K562 (cell line): ENCODE measurements around the gene MCL1. TPM values are rescaled to one million over a fixed set of nuclear protein-coding genes. Genes with fewer than 3 reads are reported as not detected.
A peak's percentile ranks its signal among the peaks of the same experiment; 100 is the strongest.

Experiments used
- BRD4 ChIP-seq: fragments of 200-600 bp; sonication (generic); IDR thresholded peaks from 2 replicates; pipeline ENCODE4 v1.6.1; 2017; ENCODE audit warnings: inconsistent platforms
- CREBBP ChIP-seq: IDR thresholded peaks from one replicate; pipeline ENCODE4 v1.6.1; 2012; ENCODE audit warnings: low read depth, mild to moderate bottlenecking, control low read depth, inconsistent platforms, low read length
- RAD21 ChIP-seq, 2 experiments: fragments of 250-450 bp in 1 of 2; fragments of 450-650 bp in 1 of 2; sonication (Bioruptor Pico) in 1 of 2; formaldehyde crosslinking in 1 of 2; IDR thresholded peaks in 1 of 2; conservative IDR thresholded peaks in 1 of 2; 2 replicates each; pipeline versions ENCODE4 v1.4.0 to v1.8.0; 2020 to 2022; ENCODE audit warnings: mild to moderate bottlenecking in 2 of 2, moderate library complexity in 1 of 2
- ZNF184 ChIP-seq: sonication (generic); formaldehyde crosslinking; IDR thresholded peaks from 2 replicates; pipeline ENCODE4 v1.5.0; 2020; ENCODE audit warnings: missing genetic modification reagents
- ZNF584 ChIP-seq: fragments of 200-800 bp; sonication (Bioruptor generic); IDR thresholded peaks from 2 replicates; pipeline ENCODE4 v1.6.1; 2016; ENCODE audit warnings: low read depth, mild to moderate bottlenecking, missing genetic modification characterization, missing compliant biosample characterization
- ZNF589 ChIP-seq: fragments of 200-800 bp; sonication (Bioruptor generic); IDR thresholded peaks from 2 replicates; pipeline ENCODE4 v1.6.1; 2016; ENCODE audit warnings: low read depth, missing genetic modification characterization, missing compliant biosample characterization
- ZSCAN29 ChIP-seq: fragments of 450-650 bp; IDR thresholded peaks from 2 replicates; pipeline ENCODE4 v1.6.1; 2017
- polyA plus RNA-seq, 8 experiments: library from polyadenylated mRNA; depleted of rRNA in 4 of 8; stranded (reverse) in 5 of 8; unstranded in 3 of 8; fragments of >200 nt; fragmentation: Nextera tagmentation in 2 of 8; fragmentation: Illumina TruSeq in 1 of 8; extraction: Ambion mirVana in 2 of 8; extraction: Trizol in 1 of 8; gene quantifications; 2 replicates each; pipeline versions ENCODE4 v1.2.1 to v1.2.3, GENCODE V29; 2011 to 2014; ENCODE audit warnings: inconsistent platforms in 1 of 8, missing spikeins in 1 of 8
- total RNA-seq, 7 experiments: library from RNA; depleted of rRNA in 6 of 7; stranded (reverse); fragments of >200 nt in 6 of 7; fragmentation: Illumina TruSeq in 2 of 7; extraction: Trizol in 2 of 7; gene quantifications; 2 replicates each; pipeline versions ENCODE4 v1.2.1 to v1.2.3, GENCODE V29; 2011 to 2021; ENCODE audit warnings: low replicate concordance in 1 of 7
- TF ChIP-seq, protein P1 (sequence below): sonication (generic); formaldehyde crosslinking; IDR thresholded peaks from 2 replicates; pipeline ENCODE4 v1.8.1; 2022; ENCODE audit warnings: missing genetic modification reagents
- TF ChIP-seq, protein P2 (sequence below): sonication (generic); formaldehyde crosslinking; IDR thresholded peaks from 2 replicates; pipeline ENCODE4 v1.8.0; 2022; ENCODE audit warnings: mild to moderate bottlenecking, missing genetic modification reagents
- TF ChIP-seq, protein P3 (sequence below): sonication (generic); formaldehyde crosslinking; IDR thresholded peaks from 2 replicates; pipeline ENCODE4 v1.8.0; 2023; ENCODE audit warnings: missing genetic modification reagents, mild to moderate bottlenecking, borderline replicate concordance
- TF ChIP-seq, protein P4 (sequence below): fragments of 250-450 bp; sonication (Bioruptor Pico); IDR thresholded peaks from 2 replicates; pipeline ENCODE4 v1.5.0; 2021; ENCODE audit warnings: mild to moderate bottlenecking, borderline replicate concordance

MCL1 gene
- total and polyA plus RNA-seq, 9 of the 15 experiments (the other 6 are each of a cell fraction or from before 2014, with no cell fraction given): 27.1 to 224 (median 138) TPM

DNA sequence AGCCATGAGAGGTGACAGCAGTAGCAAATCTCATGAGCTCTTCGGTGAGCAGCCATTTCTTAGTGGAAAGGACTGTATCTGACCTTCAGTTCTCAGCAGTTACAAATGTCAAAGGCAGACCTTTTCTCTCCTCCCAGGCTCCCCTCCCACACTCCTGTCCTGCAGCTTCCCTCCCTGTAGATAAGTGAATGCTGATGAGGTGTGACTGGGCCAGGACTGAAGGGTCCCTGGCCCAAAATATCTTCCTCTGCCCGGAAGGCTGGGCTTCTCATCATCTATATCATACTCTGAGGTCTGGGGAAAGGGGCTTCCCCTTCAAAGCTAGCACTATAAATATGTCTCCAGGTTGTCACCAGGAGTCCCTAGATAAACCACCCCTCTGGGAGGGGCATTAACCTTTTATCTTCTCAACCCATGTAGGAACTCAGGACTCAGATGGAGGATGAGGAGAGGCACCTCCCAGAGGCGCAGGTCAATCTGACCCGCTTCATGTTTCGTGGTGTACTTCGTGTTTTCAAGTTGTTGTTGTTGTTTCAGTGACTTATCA is 33.9 kb downstream of the MCL1 start (continued):
- TF ChIP-seq BRD4 (no peak), RAD21 (CRISPR knock-in tag; conservative IDR thresholded peaks at IDR 0.05 in 1 of 2, IDR thresholded peaks at IDR 0.05 in 1 of 2) (peak in 1 of 2 experiments; percentile 24; a peak in 2 of 4 replicates), ZNF589 (no peak), ZSCAN29 (no peak), CREBBP (no peak), ZNF584 (CRISPR knock-in tag) (0 out of 2 replicates have a peak, but pooled peaks have one; percentile 58), ZNF184 (CRISPR knock-in tag) (no peak)
- TF ChIP-seq, protein P1, sequence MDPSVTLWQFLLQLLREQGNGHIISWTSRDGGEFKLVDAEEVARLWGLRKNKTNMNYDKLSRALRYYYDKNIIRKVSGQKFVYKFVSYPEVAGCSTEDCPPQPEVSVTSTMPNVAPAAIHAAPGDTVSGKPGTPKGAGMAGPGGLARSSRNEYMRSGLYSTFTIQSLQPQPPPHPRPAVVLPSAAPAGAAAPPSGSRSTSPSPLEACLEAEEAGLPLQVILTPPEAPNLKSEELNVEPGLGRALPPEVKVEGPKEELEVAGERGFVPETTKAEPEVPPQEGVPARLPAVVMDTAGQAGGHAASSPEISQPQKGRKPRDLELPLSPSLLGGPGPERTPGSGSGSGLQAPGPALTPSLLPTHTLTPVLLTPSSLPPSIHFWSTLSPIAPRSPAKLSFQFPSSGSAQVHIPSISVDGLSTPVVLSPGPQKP: no peak
- TF ChIP-seq, protein P2, sequence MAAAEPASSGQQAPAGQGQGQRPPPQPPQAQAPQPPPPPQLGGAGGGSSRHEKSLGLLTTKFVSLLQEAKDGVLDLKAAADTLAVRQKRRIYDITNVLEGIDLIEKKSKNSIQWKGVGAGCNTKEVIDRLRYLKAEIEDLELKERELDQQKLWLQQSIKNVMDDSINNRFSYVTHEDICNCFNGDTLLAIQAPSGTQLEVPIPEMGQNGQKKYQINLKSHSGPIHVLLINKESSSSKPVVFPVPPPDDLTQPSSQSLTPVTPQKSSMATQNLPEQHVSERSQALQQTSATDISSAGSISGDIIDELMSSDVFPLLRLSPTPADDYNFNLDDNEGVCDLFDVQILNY (CRISPR knock-in tag): no peak
- TF ChIP-seq, protein P3, sequence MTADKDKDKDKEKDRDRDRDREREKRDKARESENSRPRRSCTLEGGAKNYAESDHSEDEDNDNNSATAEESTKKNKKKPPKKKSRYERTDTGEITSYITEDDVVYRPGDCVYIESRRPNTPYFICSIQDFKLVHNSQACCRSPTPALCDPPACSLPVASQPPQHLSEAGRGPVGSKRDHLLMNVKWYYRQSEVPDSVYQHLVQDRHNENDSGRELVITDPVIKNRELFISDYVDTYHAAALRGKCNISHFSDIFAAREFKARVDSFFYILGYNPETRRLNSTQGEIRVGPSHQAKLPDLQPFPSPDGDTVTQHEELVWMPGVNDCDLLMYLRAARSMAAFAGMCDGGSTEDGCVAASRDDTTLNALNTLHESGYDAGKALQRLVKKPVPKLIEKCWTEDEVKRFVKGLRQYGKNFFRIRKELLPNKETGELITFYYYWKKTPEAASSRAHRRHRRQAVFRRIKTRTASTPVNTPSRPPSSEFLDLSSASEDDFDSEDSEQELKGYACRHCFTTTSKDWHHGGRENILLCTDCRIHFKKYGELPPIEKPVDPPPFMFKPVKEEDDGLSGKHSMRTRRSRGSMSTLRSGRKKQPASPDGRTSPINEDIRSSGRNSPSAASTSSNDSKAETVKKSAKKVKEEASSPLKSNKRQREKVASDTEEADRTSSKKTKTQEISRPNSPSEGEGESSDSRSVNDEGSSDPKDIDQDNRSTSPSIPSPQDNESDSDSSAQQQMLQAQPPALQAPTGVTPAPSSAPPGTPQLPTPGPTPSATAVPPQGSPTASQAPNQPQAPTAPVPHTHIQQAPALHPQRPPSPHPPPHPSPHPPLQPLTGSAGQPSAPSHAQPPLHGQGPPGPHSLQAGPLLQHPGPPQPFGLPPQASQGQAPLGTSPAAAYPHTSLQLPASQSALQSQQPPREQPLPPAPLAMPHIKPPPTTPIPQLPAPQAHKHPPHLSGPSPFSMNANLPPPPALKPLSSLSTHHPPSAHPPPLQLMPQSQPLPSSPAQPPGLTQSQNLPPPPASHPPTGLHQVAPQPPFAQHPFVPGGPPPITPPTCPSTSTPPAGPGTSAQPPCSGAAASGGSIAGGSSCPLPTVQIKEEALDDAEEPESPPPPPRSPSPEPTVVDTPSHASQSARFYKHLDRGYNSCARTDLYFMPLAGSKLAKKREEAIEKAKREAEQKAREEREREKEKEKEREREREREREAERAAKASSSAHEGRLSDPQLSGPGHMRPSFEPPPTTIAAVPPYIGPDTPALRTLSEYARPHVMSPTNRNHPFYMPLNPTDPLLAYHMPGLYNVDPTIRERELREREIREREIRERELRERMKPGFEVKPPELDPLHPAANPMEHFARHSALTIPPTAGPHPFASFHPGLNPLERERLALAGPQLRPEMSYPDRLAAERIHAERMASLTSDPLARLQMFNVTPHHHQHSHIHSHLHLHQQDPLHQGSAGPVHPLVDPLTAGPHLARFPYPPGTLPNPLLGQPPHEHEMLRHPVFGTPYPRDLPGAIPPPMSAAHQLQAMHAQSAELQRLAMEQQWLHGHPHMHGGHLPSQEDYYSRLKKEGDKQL (CRISPR knock-in tag): no peak
- TF ChIP-seq, protein P4, sequence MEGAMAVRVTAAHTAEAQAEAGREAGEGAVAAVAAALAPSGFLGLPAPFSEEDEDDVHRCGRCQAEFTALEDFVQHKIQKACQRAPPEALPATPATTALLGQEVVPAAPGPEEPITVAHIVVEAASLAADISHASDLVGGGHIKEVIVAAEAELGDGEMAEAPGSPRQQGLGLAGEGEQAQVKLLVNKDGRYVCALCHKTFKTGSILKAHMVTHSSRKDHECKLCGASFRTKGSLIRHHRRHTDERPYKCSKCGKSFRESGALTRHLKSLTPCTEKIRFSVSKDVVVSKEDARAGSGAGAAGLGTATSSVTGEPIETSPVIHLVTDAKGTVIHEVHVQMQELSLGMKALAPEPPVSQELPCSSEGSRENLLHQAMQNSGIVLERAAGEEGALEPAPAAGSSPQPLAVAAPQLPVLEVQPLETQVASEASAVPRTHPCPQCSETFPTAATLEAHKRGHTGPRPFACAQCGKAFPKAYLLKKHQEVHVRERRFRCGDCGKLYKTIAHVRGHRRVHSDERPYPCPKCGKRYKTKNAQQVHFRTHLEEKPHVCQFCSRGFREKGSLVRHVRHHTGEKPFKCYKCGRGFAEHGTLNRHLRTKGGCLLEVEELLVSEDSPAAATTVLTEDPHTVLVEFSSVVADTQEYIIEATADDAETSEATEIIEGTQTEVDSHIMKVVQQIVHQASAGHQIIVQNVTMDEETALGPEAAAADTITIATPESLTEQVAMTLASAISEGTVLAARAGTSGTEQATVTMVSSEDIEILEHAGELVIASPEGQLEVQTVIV (CRISPR knock-in tag): no peak
